Measurements from ENCODE around the gene UPF3A.
A peak's percentile ranks its signal among the peaks of the same experiment; 100 is the strongest.

The UPF3A gene

GRCh38 chr13:114311387-114311786 is 30.0 kb downstream of the UPF3A start:
- TF ChIP-seq CTCF (IDR thresholded peaks at IDR 0.05; ENCODE audit: control insufficient read depth, insufficient read depth, low read depth, low read length, missing control alignments) = no peak
- no peak overlapping the region for H3K4me3 ChIP-seq (ENCODE audit: control insufficient read depth, low read depth, low read length)
- no peak for DNase-seq (ENCODE audit: low read depth)

- no peak for TF ChIP-seq CTCF (IDR thresholded peaks at IDR 0.05; ENCODE audit: control insufficient read depth, insufficient read depth, low read depth, low read length, missing control alignments)
- no peak overlapping the region for H3K4me3 ChIP-seq (ENCODE audit: control insufficient read depth, low read depth, low read length)
- no peak for DNase-seq (ENCODE audit: low read depth)
These were observed 30.5 kb downstream of the UPF3A start for GRCh38 chr13:114311908-114312307.

DNA sequence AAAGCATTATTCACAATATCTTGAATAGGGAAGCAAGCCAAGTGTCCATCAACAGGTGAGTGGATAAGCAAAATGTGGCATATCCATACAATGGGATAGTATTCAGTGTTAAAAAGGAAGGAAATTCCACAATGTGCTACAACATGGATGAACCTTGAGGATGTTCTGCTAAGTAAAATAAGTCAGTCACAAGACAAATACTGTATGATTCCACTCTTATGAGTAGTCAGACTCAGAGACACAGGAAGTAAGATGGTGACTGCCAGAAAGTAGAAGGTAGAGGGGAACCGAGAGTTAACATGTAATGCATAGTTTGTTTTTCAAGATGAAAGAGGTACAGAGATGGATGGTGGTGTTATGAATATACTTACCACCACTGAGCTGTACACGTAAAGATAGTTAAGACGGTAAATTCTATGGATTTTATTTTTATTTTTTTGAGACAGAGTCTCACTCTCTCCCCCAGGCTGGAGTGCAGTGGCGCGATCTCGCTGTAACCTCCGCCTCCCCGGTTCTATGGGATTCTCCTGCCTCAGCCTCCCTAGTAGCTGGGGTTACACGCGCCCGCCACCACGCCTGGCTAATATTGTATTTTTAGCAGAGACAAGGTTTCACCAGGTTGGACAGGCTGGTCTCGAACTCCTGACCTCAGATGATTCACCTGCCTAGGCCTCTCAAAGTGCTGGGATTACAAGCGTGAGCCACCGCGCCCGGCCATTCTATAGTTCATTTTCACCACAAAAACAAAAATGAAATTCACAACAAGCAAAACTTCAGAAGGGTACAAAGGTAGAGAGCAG is 31.9 kb downstream of the UPF3A start:
- DNase-seq (ENCODE audit: low read depth) = no peak
- no peak for TF ChIP-seq CTCF (IDR thresholded peaks at IDR 0.05; ENCODE audit: control insufficient read depth, insufficient read depth, low read depth, low read length, missing control alignments)
- H3K4me3 ChIP-seq (ENCODE audit: control insufficient read depth, low read depth, low read length) = no peak overlapping the region; the same call in 1 of the 2 replicates

GRCh38 chr13:114314074-114314912 is 32.9 kb downstream of the UPF3A start, which contains the start of gene CHAMP1:
TSS of gene CHAMP1 (plus strand) at chr13:114314503. CDS start at chr13:114323843, 9,340 bp downstream.
- TF ChIP-seq CTCF (IDR thresholded peaks at IDR 0.05; ENCODE audit: control insufficient read depth, insufficient read depth, low read depth, low read length, missing control alignments) = no peak
- H3K4me3 ChIP-seq (ENCODE audit: control insufficient read depth, low read depth, low read length) = peak within 1 kb of the TSS; percentile 70
- peak; percentile 78 for DNase-seq (ENCODE audit: low read depth)

DNA sequence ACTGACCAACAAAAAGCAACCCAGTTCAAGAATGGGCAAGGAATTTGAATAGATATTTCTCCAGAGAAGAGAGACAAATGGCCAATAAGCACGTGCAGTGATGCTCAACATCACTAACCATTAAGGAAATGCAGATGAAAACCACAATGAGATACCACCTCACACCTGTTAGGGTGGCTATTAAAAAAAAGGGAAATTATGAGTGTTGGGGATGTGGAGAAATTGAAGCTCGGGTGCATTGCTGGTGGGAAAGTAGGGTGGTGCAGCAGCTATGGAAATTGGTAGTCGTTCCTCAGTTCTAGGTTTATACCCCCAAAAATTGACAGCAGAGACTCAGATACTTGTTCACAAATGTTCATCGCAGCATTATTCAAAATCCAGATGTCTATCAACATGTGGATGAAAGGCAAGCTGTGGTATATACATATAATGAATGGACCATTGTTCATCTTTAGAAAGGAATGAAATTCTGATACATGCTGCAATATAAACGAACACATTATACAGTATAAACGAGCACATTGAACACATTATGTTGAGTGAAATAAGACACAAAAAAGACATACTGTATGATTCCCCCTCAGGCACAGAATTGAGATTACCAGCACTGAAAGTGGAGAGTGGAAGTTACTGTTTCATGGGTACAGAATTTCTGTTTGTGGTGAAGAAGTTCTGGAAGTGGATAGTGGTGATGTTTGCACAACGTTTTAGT is 33.8 kb downstream of the UPF3A start:
- no peak for TF ChIP-seq CTCF (IDR thresholded peaks at IDR 0.05; ENCODE audit: control insufficient read depth, insufficient read depth, low read depth, low read length, missing control alignments)
- H3K4me3 ChIP-seq (ENCODE audit: control insufficient read depth, low read depth, low read length) = peak overlapping the region; percentile 70
- no peak for DNase-seq (ENCODE audit: low read depth)

DNA sequence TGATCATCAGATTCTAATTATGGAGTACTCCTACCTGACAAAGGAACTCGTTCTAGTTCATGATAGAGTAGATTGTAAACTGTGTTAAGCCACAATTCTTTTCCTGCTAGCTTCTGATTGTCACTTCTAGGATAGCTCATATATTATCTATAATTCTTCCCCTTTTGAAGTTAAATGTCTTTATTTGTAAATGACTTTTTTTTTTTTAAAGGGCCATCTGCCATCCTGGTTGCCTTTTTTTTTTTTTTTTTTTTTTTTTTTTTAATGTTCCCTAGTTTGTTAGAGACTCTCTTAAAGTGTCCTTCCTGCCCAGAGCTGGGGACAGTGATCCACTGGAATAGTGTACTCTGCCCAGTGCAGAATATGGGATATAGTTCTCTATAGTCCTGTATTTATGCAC is 37.2 kb downstream of the UPF3A start:
- no peak for TF ChIP-seq CTCF (IDR thresholded peaks at IDR 0.05; ENCODE audit: control insufficient read depth, insufficient read depth, low read depth, low read length, missing control alignments)
- H3K4me3 ChIP-seq (ENCODE audit: control insufficient read depth, low read depth, low read length) = no peak overlapping the region
- DNase-seq (ENCODE audit: low read depth) = no peak
